Kidney (tissue), 14 donors: ENCODE results near the gene SULT4A1. TPM values are rescaled to one million over a fixed set of nuclear protein-coding genes. Genes with fewer than 3 reads are reported as not detected.
A peak's percentile ranks its signal among the peaks of the same experiment; 100 is the strongest.

Experiments
- DNase-seq, 5 donors: peaks; one replicate each; pipeline ENCODE4 v3.0.0-alpha.2; 2013 to 2020
- FAIRE-seq: peaks from 2 replicates; lab custom pipeline; 2012; peaks lifted over from hg19 to GRCh38; lab: Jason Lieb, UNC
- H3K27ac ChIP-seq, 2 donors: one replicate each; pipeline ENCODE4 v1.7.0; 2013; ENCODE audit warnings: low read depth in 2 of 2, low read length in 2 of 2, inconsistent platforms in 1 of 2
- H3K27me3 ChIP-seq: one replicate; pipeline ENCODE4 v1.7.1; 2013; ENCODE audit warnings: low read length, inconsistent platforms; ENCODE audit not compliant: control insufficient read depth, insufficient read depth
- H3K36me3 ChIP-seq, 3 donors: one replicate each; pipeline versions ENCODE4 v1.7.0 to v1.7.1; 2013; ENCODE audit warnings: low read length in 3 of 3, control low read depth in 1 of 3, inconsistent platforms in 1 of 3; ENCODE audit not compliant: insufficient read depth in 3 of 3, control insufficient read depth in 2 of 3
- H3K4me1 ChIP-seq, 3 donors: one replicate each; pipeline versions ENCODE4 v1.7.0 to v1.7.1; 2013; ENCODE audit warnings: low read length in 3 of 3, inconsistent platforms in 1 of 3, low read depth in 1 of 3; ENCODE audit not compliant: control insufficient read depth in 2 of 3, insufficient read depth in 2 of 3
- H3K4me3 ChIP-seq, 3 donors: one replicate each; pipeline versions ENCODE4 v1.7.0 to v1.8.1; 2013; ENCODE audit warnings: low read length in 3 of 3, control low read depth in 1 of 3, inconsistent platforms in 1 of 3
- H3K9ac ChIP-seq, 3 donors: one replicate each; pipeline versions ENCODE4 v1.7.0 to v1.7.1; 2013; ENCODE audit warnings: low read length in 3 of 3, control low read depth in 1 of 3, inconsistent platforms in 1 of 3
- H3K9me3 ChIP-seq, 3 donors: one replicate each; pipeline versions ENCODE4 v1.7.0 to v1.7.1; 2013; ENCODE audit warnings: low read length in 3 of 3, control low read depth in 1 of 3, inconsistent platforms in 1 of 3; ENCODE audit not compliant: control insufficient read depth in 2 of 3, insufficient read depth in 1 of 3
- intact Hi-C: fragments of 100-400 bp; cut with DNase I; formaldehyde crosslinking; loops from one replicate; pipeline ENCODE4 v1.11.1; 2022
- polyA plus RNA-seq: library from polyadenylated mRNA; stranded (reverse); fragments of 350-450 nt; fragmentation: Illumina TruSeq; extraction: RNeasy Lipid Tissue Mini Kit (QIAGEN cat#74804); gene quantifications from one replicate; pipeline ENCODE4 v1.2.3, GENCODE V29; 2014; ENCODE audit warnings: low read depth, low replicate concordance; ENCODE audit not compliant: insufficient read depth
- total RNA-seq: library from RNA; stranded (reverse); fragmentation: NEBNext Ultra II Directional; extraction: Animal tissue kit (Norgen Biotek cat#: 25700); gene quantifications from one replicate; pipeline ENCODE4 v1.2.1, GENCODE V29; 2021
- TF ChIP-seq, protein P1 (sequence below): IDR thresholded peaks from 3 replicates; pipeline ENCODE4 v1.5.1; 2012; ENCODE audit warnings: mild to moderate bottlenecking, moderate library complexity, borderline replicate concordance; ENCODE audit not compliant: insufficient read depth; ENCODE audit errors: extremely low read depth
- donor health status: control.
- donor health status: control.
- donor health status: control.
- donor health status: control.
- donor health status: control.
- donor health status: DM: yes; HTN: yes; CAD: no.
- donor health status: Normal renal cell carcinoma (clear cell type).

The SULT4A1 gene
- total and polyA plus RNA-seq, 2 donors from 2014 or later: 0.52 to 0.57 TPM

DNA sequence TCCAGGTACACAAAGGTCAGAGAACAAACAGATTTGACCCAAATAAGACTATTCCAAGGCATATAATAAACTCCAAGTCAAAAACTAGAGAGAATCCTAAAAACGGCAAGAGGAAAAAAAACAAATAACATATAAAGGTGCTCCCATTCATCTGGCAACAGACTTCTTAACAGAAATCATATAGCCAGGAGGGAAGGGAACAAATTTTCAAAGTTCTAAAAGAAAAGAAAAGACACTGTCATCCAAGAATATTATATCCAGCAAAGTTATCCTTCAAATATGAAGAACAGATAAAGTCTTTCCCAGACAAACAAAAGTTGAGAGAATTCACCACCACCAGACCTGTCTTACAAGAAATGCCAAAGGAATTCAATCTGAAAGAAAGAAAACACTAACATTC lies 61.3 kb downstream of the SULT4A1 start:
- intact Hi-C loops: no loop called here
- no peak for FAIRE-seq
- TF ChIP-seq, protein P1, sequence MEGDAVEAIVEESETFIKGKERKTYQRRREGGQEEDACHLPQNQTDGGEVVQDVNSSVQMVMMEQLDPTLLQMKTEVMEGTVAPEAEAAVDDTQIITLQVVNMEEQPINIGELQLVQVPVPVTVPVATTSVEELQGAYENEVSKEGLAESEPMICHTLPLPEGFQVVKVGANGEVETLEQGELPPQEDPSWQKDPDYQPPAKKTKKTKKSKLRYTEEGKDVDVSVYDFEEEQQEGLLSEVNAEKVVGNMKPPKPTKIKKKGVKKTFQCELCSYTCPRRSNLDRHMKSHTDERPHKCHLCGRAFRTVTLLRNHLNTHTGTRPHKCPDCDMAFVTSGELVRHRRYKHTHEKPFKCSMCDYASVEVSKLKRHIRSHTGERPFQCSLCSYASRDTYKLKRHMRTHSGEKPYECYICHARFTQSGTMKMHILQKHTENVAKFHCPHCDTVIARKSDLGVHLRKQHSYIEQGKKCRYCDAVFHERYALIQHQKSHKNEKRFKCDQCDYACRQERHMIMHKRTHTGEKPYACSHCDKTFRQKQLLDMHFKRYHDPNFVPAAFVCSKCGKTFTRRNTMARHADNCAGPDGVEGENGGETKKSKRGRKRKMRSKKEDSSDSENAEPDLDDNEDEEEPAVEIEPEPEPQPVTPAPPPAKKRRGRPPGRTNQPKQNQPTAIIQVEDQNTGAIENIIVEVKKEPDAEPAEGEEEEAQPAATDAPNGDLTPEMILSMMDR: no peak

GRCh38 chr22:43798492-43798891 lies 63.8 kb downstream of the SULT4A1 start:
- no peak overlapping the region for H3K9ac ChIP-seq
- no peak for FAIRE-seq
- intact Hi-C loops: no loop called here

More for the DNA sequence above, 61.3 kb downstream of the SULT4A1 start:
- Histone ChIP-seq H3K9me3 (peaks cover 0 to 3% (median 0%) of the 10 kb centered on the region in 3 donors), H3K4me1 (no peaks in the 10 kb centered on the region), H3K4me3 (no peak overlapping the region), H3K27ac (no peak overlapping the region), H3K9ac (no peak overlapping the region), H3K36me3 (no peaks in the 10 kb centered on the region), H3K27me3 (no peaks in the 10 kb centered on the region)
- DNase-seq: no peak

GRCh38 chr22:43796567-43796966 lies 65.7 kb downstream of the SULT4A1 start:
- peaks cover 0 to 3% (median 0%) of the 10 kb centered on the region in 3 donors for H3K9me3 ChIP-seq
- FAIRE-seq: no peak
- intact Hi-C loops: no loop called here
- no peak overlapping the region for H3K4me3 ChIP-seq
- no peak overlapping the region for H3K9ac ChIP-seq
- no peaks in the 10 kb centered on the region for H3K4me1 ChIP-seq
- no peak overlapping the region for H3K27ac ChIP-seq
- no peaks in the 10 kb centered on the region for H3K27me3 ChIP-seq
- TF ChIP-seq, protein P1: peak; percentile 12
- DNase-seq: peak in 3 of 5 donors; percentile 44 to 79 (median 51)
- no peaks in the 10 kb centered on the region for H3K36me3 ChIP-seq

More at GRCh38 chr22:43798492-43798891, 63.8 kb downstream of the SULT4A1 start:
- DNase-seq: no peak
- H3K27ac ChIP-seq: no peak overlapping the region
- TF ChIP-seq, protein P1: no peak
- H3K4me1 ChIP-seq: no peaks in the 10 kb centered on the region
- H3K36me3 ChIP-seq: no peaks in the 10 kb centered on the region
- H3K27me3 ChIP-seq: no peaks in the 10 kb centered on the region
- H3K9me3 ChIP-seq: peaks cover 0 to 3% (median 0%) of the 10 kb centered on the region in 3 donors
- H3K4me3 ChIP-seq: no peak overlapping the region

DNA sequence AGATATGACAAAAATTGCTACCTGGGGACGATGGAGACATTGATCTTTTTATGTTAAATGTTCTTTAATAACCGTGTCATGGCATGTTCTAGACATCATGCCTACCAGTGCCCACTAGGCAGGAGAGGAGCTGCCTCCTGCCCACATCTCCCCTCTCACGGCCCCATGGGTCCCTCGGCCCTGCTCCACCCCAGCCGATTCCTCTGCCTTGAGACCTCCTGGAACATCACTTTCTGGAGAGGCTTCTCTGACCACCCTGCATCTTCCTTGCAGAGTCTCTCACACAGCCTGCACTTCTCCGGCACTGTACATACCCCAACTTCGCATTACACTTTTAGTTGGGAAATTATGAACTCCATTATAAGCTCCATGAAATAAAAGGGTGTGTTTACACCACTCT lies 67.0 kb downstream of the SULT4A1 start:
- H3K27ac ChIP-seq: no peak overlapping the region
- no peak for DNase-seq
- H3K9me3 ChIP-seq: peaks cover 0 to 3% (median 0%) of the 10 kb centered on the region in 3 donors
- intact Hi-C loops: no loop called here
- H3K9ac ChIP-seq: no peak overlapping the region
- H3K4me1 ChIP-seq: no peaks in the 10 kb centered on the region
- no peak overlapping the region for H3K4me3 ChIP-seq
- no peaks in the 10 kb centered on the region for H3K36me3 ChIP-seq
- TF ChIP-seq, protein P1: no peak
- no peaks in the 10 kb centered on the region for H3K27me3 ChIP-seq
- FAIRE-seq: no peak
